OCI-LY1 (cell line): ENCODE data around the gene TLE5.
"Not testable (repeated sequence)": the region's sequence is repeated elsewhere in the genome, so short reads cannot be mapped to it uniquely, and the experiment has no call there.

Experiments
- H2AFZ ChIP-seq: fragments of 200-600 bp; sonication (generic), shearing (Covaris generic); 2 replicates; pipeline ENCODE4 v1.6.0; 2014; ENCODE audit warnings: antibody characterized with exemption, mild to moderate bottlenecking, low read length
- H3F3A ChIP-seq: fragments of 200-600 bp; sonication (generic), shearing (Covaris generic); 2 replicates; pipeline ENCODE4 v1.6.0; 2014; ENCODE audit warnings: mild to moderate bottlenecking, antibody characterized with exemption, low read length, moderate library complexity; ENCODE audit not compliant: insufficient read depth
- H3K27ac ChIP-seq: fragments of 200-600 bp; sonication (generic); 2 replicates; pipeline ENCODE4 v1.5.1; 2014; ENCODE audit warnings: low read length, mixed run types, mild to moderate bottlenecking, low read depth; ENCODE audit not compliant: poor library complexity, severe bottlenecking
- H3K27me3 ChIP-seq: fragments of 200-600 bp; sonication (generic); 2 replicates; pipeline ENCODE4 v1.6.0; 2014; ENCODE audit warnings: antibody characterized with exemption, mild to moderate bottlenecking, low read length, moderate library complexity; ENCODE audit not compliant: insufficient read depth
- H3K36me3 ChIP-seq: fragments of 200-600 bp; sonication (generic); 2 replicates; pipeline ENCODE4 v1.6.1; 2014; ENCODE audit warnings: mild to moderate bottlenecking, antibody characterized with exemption, low read length, moderate library complexity, mixed read lengths; ENCODE audit not compliant: insufficient read depth
- H3K4me1 ChIP-seq: fragments of 200-600 bp; sonication (generic); 2 replicates; pipeline ENCODE4 v1.5.1; 2014; ENCODE audit warnings: mild to moderate bottlenecking, low read length, moderate library complexity; ENCODE audit not compliant: insufficient read depth, severe bottlenecking
- H3K4me2 ChIP-seq: fragments of 200-600 bp; sonication (generic), shearing (Covaris generic); 2 replicates; pipeline ENCODE4 v1.6.1; 2014; ENCODE audit warnings: low read length
- H3K4me3 ChIP-seq: fragments of 200-600 bp; sonication (generic); 2 replicates; pipeline ENCODE4 v1.5.1; 2014; ENCODE audit warnings: low read length, low read depth, mild to moderate bottlenecking, mixed read lengths; ENCODE audit not compliant: poor library complexity, severe bottlenecking
- H3K79me2 ChIP-seq: fragments of 200-600 bp; shearing (Covaris generic); 2 replicates; pipeline ENCODE4 v1.6.1; 2016; ENCODE audit warnings: mixed run types, low read length, mixed read lengths; ENCODE audit not compliant: insufficient read depth
- H3K9ac ChIP-seq: fragments of 200-600 bp; sonication (generic), shearing (Covaris generic); 2 replicates; pipeline ENCODE4 v1.6.1; 2014; ENCODE audit warnings: mild to moderate bottlenecking, low read length, mixed read lengths
- H3K9me2 ChIP-seq: fragments of 200-600 bp; sonication (generic), shearing (Covaris generic); 2 replicates; pipeline ENCODE4 v1.6.1; 2014; ENCODE audit warnings: low read depth, mild to moderate bottlenecking, low read length, mixed read lengths
- H3K9me3 ChIP-seq: fragments of 200-600 bp; shearing (Covaris generic); 2 replicates; pipeline ENCODE4 v1.6.1; 2014; ENCODE audit warnings: low read length, mixed read lengths
- H4K20me1 ChIP-seq: fragments of 200-600 bp; sonication (generic), shearing (Covaris generic); 2 replicates; pipeline ENCODE4 v1.6.0; 2016; ENCODE audit warnings: mild to moderate bottlenecking, low read length; ENCODE audit not compliant: insufficient read depth
- CTCF ChIP-seq: fragments of 200-600 bp; sonication (generic), shearing (Covaris generic); IDR thresholded peaks from 2 replicates; pipeline ENCODE4 v1.5.1; 2017; ENCODE audit warnings: mild to moderate bottlenecking, antibody characterized with exemption, low read length, moderate library complexity, mixed read lengths
- EZH2 ChIP-seq: fragments of 200-600 bp; sonication (generic), shearing (Covaris generic); IDR thresholded peaks from 2 replicates; pipeline ENCODE4 v1.8.0; 2017; ENCODE audit warnings: borderline replicate concordance, mixed run types, mild to moderate bottlenecking, antibody characterized with exemption, low read length, moderate library complexity, mixed read lengths

TLE5 gene

GRCh38 chr19:3014135-3014534 is 48.2 kb downstream of the TLE5 start:
- Histone ChIP-seq H3K4me1 (no peaks in the 10 kb centered on the region), H3K9me3 (no peaks in the 10 kb centered on the region), H3K4me3 (no peak overlapping the region), H3K9ac (no peak overlapping the region), H3K27me3 (peaks cover 1% of the 10 kb centered on the region; the same call in 1 of the 2 replicates), H3K27ac (no peak overlapping the region), H3F3A (no peaks in the 10 kb centered on the region), H2AFZ (no peak overlapping the region), H3K9me2 (no peaks in the 10 kb centered on the region), H3K4me2 (no peak overlapping the region), H4K20me1 (no peaks in the 10 kb centered on the region), H3K36me3 (no peaks in the 10 kb centered on the region), H3K79me2 (no peaks in the 10 kb centered on the region)
- TF ChIP-seq EZH2 (no peak), CTCF (no peak)

DNA sequence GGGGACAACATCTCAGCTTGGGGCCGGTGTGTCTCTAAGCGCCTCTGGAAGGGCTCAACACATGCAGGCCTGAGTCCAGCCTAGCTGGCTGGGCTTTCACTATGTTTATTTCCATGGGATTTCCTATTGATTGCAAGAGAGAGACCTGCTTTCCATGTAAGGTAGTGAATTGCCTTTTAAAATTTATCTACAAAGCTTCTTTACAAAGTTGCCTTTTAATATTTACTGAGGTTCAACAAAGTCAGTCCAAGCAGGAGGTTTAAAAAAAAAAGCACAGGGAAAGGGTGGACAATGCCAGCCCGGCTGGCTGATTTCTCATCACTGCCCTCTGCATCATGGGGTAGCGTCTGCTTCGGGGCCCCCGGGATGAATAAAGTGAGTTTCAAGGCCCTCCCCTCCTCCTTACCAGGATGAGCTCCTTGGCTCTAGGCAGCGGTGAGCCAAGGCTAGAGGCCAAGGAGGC is 49.0 kb downstream of the TLE5 start:
- no peak overlapping the region for H3K4me2 ChIP-seq
- H4K20me1 ChIP-seq: no peaks in the 10 kb centered on the region
- H3K79me2 ChIP-seq: no peaks in the 10 kb centered on the region
- no peaks in the 10 kb centered on the region for H3K27me3 ChIP-seq
- H3K27ac ChIP-seq: no peak overlapping the region
- no peak overlapping the region for H2AFZ ChIP-seq
- no peak overlapping the region for H3K9ac ChIP-seq
- H3K36me3 ChIP-seq: no peaks in the 10 kb centered on the region
- no peaks in the 10 kb centered on the region for H3F3A ChIP-seq
- H3K9me3 ChIP-seq: no peaks in the 10 kb centered on the region
- TF ChIP-seq CTCF: no peak
- no peak for TF ChIP-seq EZH2
- no peak overlapping the region for H3K4me3 ChIP-seq
- H3K9me2 ChIP-seq: no peaks in the 10 kb centered on the region
- H3K4me1 ChIP-seq: no peaks in the 10 kb centered on the region

GRCh38 chr19:3012621-3013262 is 49.6 kb downstream of the TLE5 start:
- no peaks in the 10 kb centered on the region for H3K9me2 ChIP-seq
- no peaks in the 10 kb centered on the region for H3K4me1 ChIP-seq
- TF ChIP-seq CTCF (no peak), EZH2 (no peak)
- H3F3A ChIP-seq: no peaks in the 10 kb centered on the region
- no peak overlapping the region for H3K9ac ChIP-seq
- no peaks in the 10 kb centered on the region for H3K9me3 ChIP-seq
- H2AFZ ChIP-seq: no peak overlapping the region
- no peaks in the 10 kb centered on the region for H3K27me3 ChIP-seq
- H4K20me1 ChIP-seq: no peaks in the 10 kb centered on the region
- H3K4me3 ChIP-seq: no peak overlapping the region
- H3K4me2 ChIP-seq: no peak overlapping the region
- no peak overlapping the region for H3K27ac ChIP-seq
- H3K79me2 ChIP-seq: no peaks in the 10 kb centered on the region
- no peaks in the 10 kb centered on the region for H3K36me3 ChIP-seq

DNA sequence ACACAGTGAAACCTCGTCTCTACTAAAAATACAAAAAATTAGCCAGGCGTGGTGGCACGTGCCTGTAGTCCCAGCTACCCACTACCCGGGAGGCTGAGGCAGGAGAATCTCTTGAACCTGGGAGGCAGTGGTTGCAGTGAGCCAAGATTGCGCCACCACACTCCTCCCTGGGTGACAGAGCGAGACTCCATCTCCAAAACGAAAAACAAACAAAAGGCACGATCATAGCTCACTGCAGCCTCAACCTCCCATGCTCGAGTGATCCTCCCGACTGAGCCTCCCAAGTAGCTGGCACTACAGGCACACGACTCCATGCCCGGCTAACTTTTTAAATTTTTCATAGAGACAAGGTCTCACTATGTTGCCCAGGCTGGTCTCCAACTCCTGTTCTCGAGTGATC is 50.2 kb downstream of the TLE5 start:
- not testable (repeated sequence) for H3F3A ChIP-seq, H3K9ac ChIP-seq, H4K20me1 ChIP-seq, H3K4me3 ChIP-seq, H2AFZ ChIP-seq, H3K36me3 ChIP-seq, H3K4me2 ChIP-seq, H3K27me3 ChIP-seq, H3K27ac ChIP-seq, H3K4me1 ChIP-seq, H3K9me3 ChIP-seq, H3K79me2 ChIP-seq, H3K9me2 ChIP-seq
